Right lobe of liver (tissue), 6 donors: ENCODE measurements around the gene ZER1. TPM values are rescaled to one million over a fixed set of nuclear protein-coding genes. Genes with fewer than 3 reads are reported as not detected.
A peak's percentile ranks its signal among the peaks of the same experiment; 100 is the strongest.

Experiments used
- ATAC-seq, 4 donors: fragments of 200-7000 bp; cut with Tn5 transposase; one replicate each; pipeline ENCODE4 v1.9.1; 2020; ENCODE audit warnings: mild to moderate bottlenecking in 4 of 4, moderate library complexity in 4 of 4
- DNase-seq, 3 donors: peaks; one replicate each; pipeline ENCODE4 v3.0.0-alpha.2; 2020
- H3K27ac ChIP-seq, 3 donors: fragments of 200-600 bp; one replicate each; pipeline ENCODE4 v1.8.0; 2022
- H3K27me3 ChIP-seq, 2 donors: fragments of 200-600 bp; one replicate each; pipeline ENCODE4 v1.8.0; 2022
- H3K36me3 ChIP-seq, 4 donors: fragments of 200-600 bp; sonication (generic) in 1 of 4; one replicate each; pipeline versions ENCODE4 v1.5.1 to v1.8.0; 2017 to 2022; ENCODE audit warnings: control low read depth in 1 of 4
- H3K4me1 ChIP-seq, 4 donors: fragments of 200-600 bp; sonication (generic) in 1 of 4; one replicate each; pipeline versions ENCODE4 v1.5.1 to v1.8.0; 2017 to 2022; ENCODE audit warnings: control low read depth in 1 of 4
- H3K4me3 ChIP-seq, 3 donors: fragments of 200-600 bp; one replicate each; pipeline ENCODE4 v1.8.0; 2022
- H3K9me3 ChIP-seq, 4 donors: fragments of 200-600 bp; sonication (generic) in 1 of 4; one replicate each; pipeline versions ENCODE4 v1.5.1 to v1.8.0; 2017 to 2022; ENCODE audit warnings: control low read depth in 1 of 4
- POLR2A ChIP-seq: fragments of 450-650 bp; IDR thresholded peaks from one replicate; pipeline ENCODE4 v1.6.1; 2017; ENCODE audit warnings: antibody characterized with exemption, mild to moderate bottlenecking
- WGBS: methylation state at CpG from one replicate; pipeline ENCODE4 v1.1.6; 2018; ENCODE audit warnings: low coverage, low lambda C conversion rate; ENCODE audit not compliant: insufficient coverage; ENCODE audit errors: missing lambda C conversion rate; 5-methylcytosine and 5-hydroxymethylcytosine counted together
- intact Hi-C, 2 donors: fragments of 100-400 bp; cut with DNase I; formaldehyde crosslinking; loops; one replicate each; pipeline versions ENCODE4 v1.11.2 to v1.14.1; 2022
- total RNA-seq, 6 experiments: library from RNA; depleted of rRNA in 2 of 6; stranded (reverse); fragments of >200 nt in 2 of 6; fragmentation: NEBNext Ultra II Directional in 3 of 6; extraction: Animal tissue kit (Norgen Biotek cat#: 25700) in 3 of 6; gene quantifications; one replicate each; pipeline versions ENCODE4 v1.1.0 to v1.2.4, GENCODE V29; 2016 to 2023
- TF ChIP-seq, protein P1 (sequence below), 4 donors: fragments of 200-600 bp in 3 of 4; fragments of 450-650 bp in 1 of 4; IDR thresholded peaks; one replicate each; pipeline versions ENCODE4 v1.5.1 to v1.8.0; 2016 to 2022; ENCODE audit warnings: antibody characterized with exemption in 4 of 4, mild to moderate bottlenecking in 2 of 4
- donor health status: DM: no; HTN: yes; CAD: no.
- donor health status: DM: no; HTN: no; CAD: no.
- donor health status: DM: no; HTN: no; CAD: no.
- donor health status: DM: no; HTN: yes; CAD: no.
- donor health status: DM: no; HTN: yes; CAD: no.

The ZER1 gene
- total RNA-seq, 6 experiments from 2014 or later: 13.4 to 21.8 (median 16.0) TPM

- H3K4me1 ChIP-seq: peaks cover 0 to 31% (median 11%) of the 10 kb centered on the region in 4 donors
- peaks cover 0 to 24% (median 15%) of the 10 kb centered on the region in 4 donors for H3K36me3 ChIP-seq
- WGBS: 0% methylated on average over 14 of the region's 93 CpGs
- peak; percentile 98 for TF ChIP-seq POLR2A
- TF ChIP-seq, protein P1, sequence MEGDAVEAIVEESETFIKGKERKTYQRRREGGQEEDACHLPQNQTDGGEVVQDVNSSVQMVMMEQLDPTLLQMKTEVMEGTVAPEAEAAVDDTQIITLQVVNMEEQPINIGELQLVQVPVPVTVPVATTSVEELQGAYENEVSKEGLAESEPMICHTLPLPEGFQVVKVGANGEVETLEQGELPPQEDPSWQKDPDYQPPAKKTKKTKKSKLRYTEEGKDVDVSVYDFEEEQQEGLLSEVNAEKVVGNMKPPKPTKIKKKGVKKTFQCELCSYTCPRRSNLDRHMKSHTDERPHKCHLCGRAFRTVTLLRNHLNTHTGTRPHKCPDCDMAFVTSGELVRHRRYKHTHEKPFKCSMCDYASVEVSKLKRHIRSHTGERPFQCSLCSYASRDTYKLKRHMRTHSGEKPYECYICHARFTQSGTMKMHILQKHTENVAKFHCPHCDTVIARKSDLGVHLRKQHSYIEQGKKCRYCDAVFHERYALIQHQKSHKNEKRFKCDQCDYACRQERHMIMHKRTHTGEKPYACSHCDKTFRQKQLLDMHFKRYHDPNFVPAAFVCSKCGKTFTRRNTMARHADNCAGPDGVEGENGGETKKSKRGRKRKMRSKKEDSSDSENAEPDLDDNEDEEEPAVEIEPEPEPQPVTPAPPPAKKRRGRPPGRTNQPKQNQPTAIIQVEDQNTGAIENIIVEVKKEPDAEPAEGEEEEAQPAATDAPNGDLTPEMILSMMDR (IDR thresholded peaks at IDR 0.05): no peak
- H3K27me3 ChIP-seq: no peaks in the 10 kb centered on the region
- DNase-seq (peak; percentile 96 to 97 (median 97)), ATAC-seq (peak; percentile 77 to 93 (median 88))
- H3K4me3 ChIP-seq: peak within 1 kb of the TSS; percentile 62 to 76 (median 64)
- H3K9me3 ChIP-seq: no peaks in the 10 kb centered on the region
- intact Hi-C loops: no loop called here
- H3K27ac ChIP-seq: peak within 1 kb of the TSS; percentile 96 to 98 (median 96)
These were observed 83.0 kb downstream of the ZER1 start, which contains the start of gene SET for GRCh38 chr9:128688501-128689292. TSS of gene SET (plus strand) at chr9:128689222. CDS start at chr9:128689583, 361 bp downstream.

DNA sequence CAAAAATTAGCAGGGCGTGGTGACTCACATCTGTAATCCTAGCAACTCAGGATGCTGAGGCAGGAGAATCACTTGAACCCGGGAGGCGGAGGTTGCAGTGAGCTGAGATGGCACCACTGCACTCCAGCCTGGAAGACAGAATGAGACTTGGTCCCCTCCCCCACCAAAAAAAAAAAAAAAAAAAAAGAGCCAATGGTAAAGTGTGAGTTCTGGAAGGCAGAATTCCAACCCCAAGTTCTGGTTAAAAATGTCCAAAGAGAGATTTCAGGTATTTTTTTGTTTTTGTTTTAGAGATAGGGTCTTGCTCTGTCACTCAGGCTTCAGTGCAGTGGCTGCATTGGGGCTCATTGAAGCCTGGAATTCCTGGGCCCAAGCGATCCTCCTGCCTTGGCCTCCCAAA lies 84.3 kb downstream of the ZER1 start:
- H3K4me1 ChIP-seq: peaks cover 0 to 31% (median 11%) of the 10 kb centered on the region in 4 donors

GRCh38 chr9:128685636-128686489 lies 85.9 kb downstream of the ZER1 start:
- H3K27ac ChIP-seq: peak overlapping the region; percentile 85 to 89 (median 88)
- H3K4me1 ChIP-seq: peaks cover 0 to 27% (median 8%) of the 10 kb centered on the region in 4 donors
- DNase-seq: peak in 2 of 3 donors; percentile 48 to 54
- H3K9me3 ChIP-seq: no peaks in the 10 kb centered on the region
- peak overlapping the region in 2 of 3 donors; percentile 14 to 27 for H3K4me3 ChIP-seq
- H3K36me3 ChIP-seq: no peaks in the 10 kb centered on the region
- TF ChIP-seq, protein P1 (IDR thresholded peaks at IDR 0.05): no peak
- no peak for TF ChIP-seq POLR2A
- ATAC-seq: peak in 3 of 4 donors; percentile 6 to 38 (median 9)
- H3K27me3 ChIP-seq: no peaks in the 10 kb centered on the region
- intact Hi-C loops: no loop called here
- WGBS: 31% methylated on average over 12 of the region's 17 CpGs

More for the DNA sequence above, 84.3 kb downstream of the ZER1 start:
- ATAC-seq: no peak
- TF ChIP-seq, protein P1 (IDR thresholded peaks at IDR 0.05): no peak
- H3K4me3 ChIP-seq: no peak overlapping the region
- DNase-seq: no peak
- intact Hi-C loops: no loop called here
- H3K27me3 ChIP-seq: no peaks in the 10 kb centered on the region
- 80% methylated on average over 1 of the region's 4 CpGs for WGBS
- H3K27ac ChIP-seq: peak overlapping the region in 1 of 3 donors; percentile 98
- H3K9me3 ChIP-seq: no peaks in the 10 kb centered on the region
- peaks cover 0 to 12% (median 3%) of the 10 kb centered on the region in 4 donors for H3K36me3 ChIP-seq

DNA sequence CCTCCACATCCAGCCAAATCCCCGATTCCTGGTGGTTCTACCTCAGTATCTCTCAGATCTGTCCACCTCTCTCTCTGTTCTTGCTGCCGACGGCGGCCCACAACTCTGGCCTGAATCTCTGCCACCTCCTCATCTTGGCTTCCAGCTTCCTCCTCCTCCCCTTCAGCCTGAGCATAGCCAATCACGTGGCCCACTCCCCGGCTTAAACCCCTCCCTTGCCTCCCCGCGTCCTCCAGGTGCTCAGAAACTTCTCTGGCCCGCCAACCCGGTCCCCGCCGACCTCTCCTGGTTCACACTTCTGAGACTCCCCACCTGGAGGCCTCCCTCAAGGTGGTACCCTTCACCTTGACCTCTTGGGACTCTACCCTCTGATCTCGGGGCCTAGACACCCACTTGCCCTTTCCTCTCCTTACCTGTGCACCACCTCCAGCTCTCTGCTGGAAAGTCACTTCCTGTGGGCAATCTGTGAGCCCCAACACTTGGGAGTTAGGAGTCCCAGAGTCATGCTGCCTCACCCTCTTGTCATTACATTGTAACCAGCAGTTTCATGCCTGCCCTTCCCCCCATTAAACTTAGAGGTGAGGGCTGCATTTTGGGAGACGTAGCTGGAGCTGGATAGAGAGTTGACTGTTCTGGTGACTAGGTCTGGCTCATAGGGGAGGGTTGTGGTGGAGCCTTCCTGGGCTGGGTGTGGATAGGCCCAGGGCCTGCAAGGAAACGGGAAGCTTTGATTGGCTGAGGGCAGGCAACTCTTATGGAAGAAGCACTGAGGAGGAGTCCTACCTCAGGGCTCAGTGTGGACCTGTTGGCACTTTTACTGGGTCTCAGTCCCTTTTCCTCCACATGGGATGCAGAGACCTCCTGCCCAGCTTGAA lies 87.2 kb downstream of the ZER1 start:
- Histone ChIP-seq H3K4me1 (peaks cover 0 to 25% (median 7%) of the 10 kb centered on the region in 4 donors), H3K27me3 (no peaks in the 10 kb centered on the region), H3K9me3 (no peaks in the 10 kb centered on the region), H3K36me3 (no peaks in the 10 kb centered on the region), H3K4me3 (peak overlapping the region; percentile 62 to 74 (median 70)), H3K27ac (peak overlapping the region; percentile 85 to 89 (median 88))
- ATAC-seq (peak; percentile 60 to 73 (median 69)), DNase-seq (peak; percentile 88 to 92 (median 89))
- intact Hi-C loops: no loop called here
- 3% methylated on average over 13 of the region's 15 CpGs for WGBS
- peak; percentile 88 for TF ChIP-seq POLR2A
- TF ChIP-seq, protein P1 (IDR thresholded peaks at IDR 0.05): no peak
